Measurements from ENCODE around the gene FBF1.
"Not testable (repeated sequence)": the region's sequence is repeated elsewhere in the genome, so short reads cannot be mapped to it uniquely, and the experiment has no call there.

FBF1 gene

DNA sequence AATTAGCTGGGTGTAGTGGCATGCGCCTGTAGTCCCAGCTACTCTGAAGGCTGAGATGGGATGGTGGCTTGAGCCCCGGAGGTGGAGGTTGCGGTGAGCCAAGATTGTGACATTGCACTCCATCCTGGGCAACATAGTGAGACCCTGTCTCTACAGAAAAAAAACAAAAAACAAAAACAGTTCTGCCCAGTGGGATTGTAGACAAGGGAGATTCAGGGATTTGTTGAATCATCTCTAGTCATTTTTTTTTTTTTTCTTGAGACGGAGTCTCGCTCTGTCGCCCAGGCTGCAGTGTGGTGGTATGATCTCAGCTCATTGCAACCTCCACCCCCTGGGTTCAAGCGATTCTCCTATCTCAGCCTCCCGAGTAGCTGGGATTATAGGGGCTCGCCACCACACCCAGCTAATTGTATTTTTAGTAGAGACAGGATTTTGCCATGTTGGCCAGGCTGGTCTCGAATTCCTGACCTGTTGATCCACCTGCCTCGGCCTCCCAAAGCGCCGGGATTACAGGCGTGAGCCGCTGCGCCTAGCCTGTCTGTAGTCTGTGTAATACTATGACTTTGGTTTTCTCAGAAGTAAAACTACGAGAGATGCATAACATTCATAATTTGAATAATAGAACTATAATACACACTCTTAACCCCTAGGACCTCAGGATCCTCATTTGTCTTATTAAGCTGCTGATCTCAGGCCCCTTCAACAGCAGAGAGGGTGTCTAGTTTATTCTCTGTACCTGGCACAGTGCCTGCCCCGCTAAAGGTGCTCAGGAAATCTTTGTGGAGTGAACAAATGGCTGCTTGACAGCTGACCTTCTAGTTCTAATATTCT is 39.6 kb upstream of the FBF1 start:
- TF ChIP-seq ZNF384 (IDR thresholded peaks at IDR 0.05): no peak
- TF ChIP-seq FOXK2 (IDR thresholded peaks at IDR 0.05): no peak
- CTCF ChIA-PET: interaction anchor here (0.6 kb wide), 1 partner anchor 269 kb away, joined by 3 read pairs; no protein-coding TSS in a partner anchor
- POLR2A ChIA-PET: interaction anchor here (0.6 to 1.6 kb wide), 8 partner anchors 10 to 805 kb away, joined by 3 to 5 read pairs (median 3); partner anchors contain the start of gene FBF1
- no peak for DNase-seq (ENCODE audit: extremely low spot score)

DNA sequence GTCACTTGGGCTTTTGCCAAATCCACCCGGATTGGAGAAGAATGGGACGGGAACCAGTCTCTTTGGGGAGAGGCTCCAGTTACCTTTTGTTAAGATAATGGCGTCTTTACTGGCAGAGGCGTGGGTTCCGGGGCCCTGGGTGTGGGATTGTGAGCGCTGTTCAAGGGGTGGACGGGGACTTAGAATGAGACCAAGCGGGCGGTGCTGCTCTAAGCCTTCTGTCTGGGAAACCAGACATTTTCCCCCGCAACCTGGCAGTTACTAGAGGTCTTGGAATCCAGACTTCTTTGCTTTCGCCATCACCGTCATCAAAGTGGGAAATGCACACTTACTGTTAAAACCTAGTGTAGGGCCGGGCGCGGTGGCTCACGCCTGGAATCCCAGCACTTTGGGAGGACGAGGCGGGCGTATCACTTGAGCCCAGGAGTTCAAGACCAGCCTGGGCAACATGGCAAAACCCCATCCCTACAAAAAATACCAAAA is 38.9 kb upstream of the FBF1 start:
- ChIA-PET POLR2A (interaction anchor here (0.9 to 1.6 kb wide), 3 partner anchors 23 to 70 kb away, joined by 3 to 5 read pairs (median 4); partner anchors contain the start of gene FBF1), CTCF (interaction anchor here (0.6 kb wide), 1 partner anchor 270 kb away, joined by 3 read pairs; no protein-coding TSS in a partner anchor)
- no peak for TF ChIP-seq ARNT (IDR thresholded peaks at IDR 0.05)
- no peak for TF ChIP-seq HDGF (IDR thresholded peaks at IDR 0.05; ENCODE audit: borderline replicate concordance)
- TF ChIP-seq L3MBTL2 (conservative IDR thresholded peaks at IDR 0.05): 0 out of 2 replicates have a peak, but pooled peaks have one; percentile 40
- TF ChIP-seq TARDBP (IDR thresholded peaks at IDR 0.05): no peak
- TF ChIP-seq CTBP1 (IDR thresholded peaks at IDR 0.05; ENCODE audit: borderline replicate concordance): no peak
- no peak for TF ChIP-seq ZNF384 (IDR thresholded peaks at IDR 0.05)
- TF ChIP-seq, protein P1, sequence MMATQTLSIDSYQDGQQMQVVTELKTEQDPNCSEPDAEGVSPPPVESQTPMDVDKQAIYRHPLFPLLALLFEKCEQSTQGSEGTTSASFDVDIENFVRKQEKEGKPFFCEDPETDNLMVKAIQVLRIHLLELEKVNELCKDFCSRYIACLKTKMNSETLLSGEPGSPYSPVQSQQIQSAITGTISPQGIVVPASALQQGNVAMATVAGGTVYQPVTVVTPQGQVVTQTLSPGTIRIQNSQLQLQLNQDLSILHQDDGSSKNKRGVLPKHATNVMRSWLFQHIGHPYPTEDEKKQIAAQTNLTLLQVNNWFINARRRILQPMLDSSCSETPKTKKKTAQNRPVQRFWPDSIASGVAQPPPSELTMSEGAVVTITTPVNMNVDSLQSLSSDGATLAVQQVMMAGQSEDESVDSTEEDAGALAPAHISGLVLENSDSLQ (IDR thresholded peaks at IDR 0.05): no peak
- no peak for DNase-seq (ENCODE audit: extremely low spot score)

DNA sequence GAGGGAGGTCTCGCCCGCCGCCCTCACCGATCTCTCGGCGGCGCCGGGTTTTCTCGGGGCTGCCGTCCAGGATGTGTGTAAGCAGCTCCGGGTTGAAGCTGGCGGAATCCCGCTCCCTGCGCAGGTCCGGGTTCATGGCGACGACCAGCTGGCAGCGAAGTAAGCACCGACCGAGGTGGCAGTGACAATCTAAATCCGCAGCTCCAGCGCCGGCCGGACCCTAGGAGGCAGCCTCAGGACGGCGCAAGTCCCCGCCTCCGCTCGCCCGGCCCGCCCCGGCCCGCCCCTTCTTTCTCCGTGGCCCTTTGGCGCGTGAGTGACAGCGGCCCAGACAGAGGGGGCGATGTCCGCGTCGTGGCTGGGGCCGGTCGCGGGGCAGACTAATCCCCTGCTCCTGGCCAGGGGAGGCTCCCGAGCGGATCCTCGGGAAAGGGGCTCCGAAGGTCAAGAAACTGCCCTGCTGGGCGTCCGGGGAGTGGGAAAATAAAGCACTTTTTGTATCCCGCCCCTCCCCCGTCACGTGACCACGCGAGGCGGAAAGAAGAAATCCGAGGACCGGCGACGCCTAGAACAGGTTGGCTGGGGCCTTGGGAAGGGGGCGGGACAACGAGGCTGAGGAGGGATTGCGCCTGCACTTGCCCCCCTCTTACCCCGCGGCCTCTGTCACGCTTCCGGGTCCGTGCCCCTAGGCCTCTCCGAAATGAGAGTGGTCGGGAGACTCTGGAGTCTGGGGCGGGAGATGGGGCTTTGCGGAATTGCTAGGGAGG is 38.3 kb upstream of the FBF1 start, which contains the start of the genes ACOX1 and TEN1:
ACOX1 (minus strand) TSS at position 229 of the 767 bp plus-strand sequence; CDS start at position 136, 93 bp downstream.
TEN1 (plus strand) TSS at position 303 of the 767 bp plus-strand sequence. CDS start 6,953 bp downstream, outside the sequence.
- ChIA-PET CTCF (interaction anchor here (0.8 kb wide), 1 partner anchor 38 kb away, joined by 3 read pairs; the partner anchor contains the start of gene FBF1), POLR2A (interaction anchor here (0.6 to 1.7 kb wide), 11 partner anchors 9 to 199 kb away, joined by 3 to 8 read pairs (median 3); partner anchors contain the start of genes CDK3, FBF1, MRPL38 and UNK)
- peak; percentile 93 for DNase-seq (ENCODE audit: extremely low spot score)
- no peak for TF ChIP-seq FOXA1 (IDR thresholded peaks at IDR 0.05)
- TF ChIP-seq ARNT (IDR thresholded peaks at IDR 0.05): no peak
- TF ChIP-seq HDGF (IDR thresholded peaks at IDR 0.05; ENCODE audit: borderline replicate concordance): 0 out of 2 replicates have a peak, but pooled peaks have one; percentile 30
- peak; percentile 81 for TF ChIP-seq ELF4 (IDR thresholded peaks at IDR 0.05)
- TF ChIP-seq, protein P1 (IDR thresholded peaks at IDR 0.05): peak; percentile 99
- TF ChIP-seq LEF1 (IDR thresholded peaks at IDR 0.05; ENCODE audit: borderline replicate concordance): no peak
- peak; percentile 54; the same call in 1 of the 2 replicates for TF ChIP-seq L3MBTL2 (conservative IDR thresholded peaks at IDR 0.05)

DNA sequence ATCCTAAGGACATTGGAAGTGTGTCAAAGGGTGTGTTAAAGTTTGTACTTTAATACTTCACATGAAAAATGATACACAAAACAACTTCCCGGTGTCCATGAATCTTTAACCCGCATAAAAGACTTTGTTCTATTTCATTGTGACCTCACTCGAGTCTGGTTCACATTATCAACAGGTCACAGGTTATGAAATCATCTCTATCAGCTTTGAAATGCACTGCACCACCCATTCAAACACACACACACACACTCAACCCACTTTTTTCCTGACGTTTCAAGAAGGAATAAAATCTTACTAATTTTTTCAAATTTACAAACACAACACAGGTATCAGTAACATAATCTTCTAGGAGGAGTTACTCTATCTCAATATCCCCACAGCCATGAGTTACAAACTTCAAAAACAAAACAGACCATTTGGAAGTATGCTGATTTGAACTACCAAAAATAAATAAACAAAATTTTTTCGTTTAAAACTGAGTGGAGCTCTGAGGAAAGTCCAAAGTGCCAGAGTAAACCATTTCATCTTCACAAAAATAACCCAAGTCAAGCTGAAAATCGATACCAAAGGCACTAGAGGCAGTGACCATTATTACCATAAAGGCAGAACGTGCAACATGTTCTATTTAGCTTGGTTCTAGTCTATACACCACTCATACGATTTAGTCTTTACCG is 35.5 kb upstream of the FBF1 start:
- no peak for DNase-seq (ENCODE audit: extremely low spot score)
- ChIA-PET POLR2A (interaction anchor here (0.8 to 1.0 kb wide), 2 partner anchors 35 to 54 kb away, joined by 3 read pairs; partner anchors contain the start of gene FBF1), CTCF (interaction anchor here (1.0 to 1.1 kb wide), 2 partner anchors 25 to 38 kb away, joined by 3 to 4 read pairs; partner anchors contain the start of gene CDK3)
- TF ChIP-seq FOXM1 (IDR thresholded peaks at IDR 0.05; ENCODE audit: borderline replicate concordance): no peak
- no peak for TF ChIP-seq FOXA1 (IDR thresholded peaks at IDR 0.05)
- TF ChIP-seq HDGF (IDR thresholded peaks at IDR 0.05; ENCODE audit: borderline replicate concordance): no peak
- no peak for TF ChIP-seq LEF1 (IDR thresholded peaks at IDR 0.05; ENCODE audit: borderline replicate concordance)
- no peak for TF ChIP-seq ELF4 (IDR thresholded peaks at IDR 0.05)
- no peak for TF ChIP-seq SUZ12 (IDR thresholded peaks at IDR 0.05)
- TF ChIP-seq, protein P1 (IDR thresholded peaks at IDR 0.05): no peak
- TF ChIP-seq TARDBP (IDR thresholded peaks at IDR 0.05): no peak
- TF ChIP-seq CTBP1 (IDR thresholded peaks at IDR 0.05; ENCODE audit: borderline replicate concordance): no peak
- no peak for TF ChIP-seq SP1 (IDR thresholded peaks at IDR 0.05)
- no peak for TF ChIP-seq FOXK2 (IDR thresholded peaks at IDR 0.05)
- TF ChIP-seq ZNF384 (IDR thresholded peaks at IDR 0.05): no peak
- no peak for TF ChIP-seq L3MBTL2 (conservative IDR thresholded peaks at IDR 0.05)
- TF ChIP-seq NFRKB (IDR thresholded peaks at IDR 0.05): no peak
- TF ChIP-seq BHLHE40 (IDR thresholded peaks at IDR 0.05; ENCODE audit: borderline replicate concordance): no peak
- no peak for TF ChIP-seq ARNT (IDR thresholded peaks at IDR 0.05)

DNA sequence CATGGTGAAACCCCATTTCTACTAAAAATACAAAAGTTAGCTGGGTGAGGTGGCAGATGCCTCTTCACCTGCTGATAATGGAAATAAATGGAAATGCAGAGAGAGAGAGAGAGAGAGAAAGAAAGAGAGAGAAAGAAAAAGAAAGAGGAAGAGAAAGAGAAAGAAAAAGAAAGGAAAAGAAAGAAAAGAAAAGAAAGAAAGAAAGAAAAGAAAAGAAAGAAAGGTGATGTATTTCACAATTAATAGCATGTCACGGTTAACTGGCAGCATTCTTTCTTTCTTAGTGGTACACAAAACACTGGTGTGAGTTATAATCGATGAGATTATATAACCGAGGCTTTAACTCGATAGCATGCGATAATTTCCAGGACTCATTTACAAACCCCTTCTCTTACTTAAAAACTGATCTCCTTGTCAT is 34.9 kb upstream of the FBF1 start:
- TF ChIP-seq CTBP1 (IDR thresholded peaks at IDR 0.05; ENCODE audit: borderline replicate concordance): no peak
- TF ChIP-seq BHLHE40 (IDR thresholded peaks at IDR 0.05; ENCODE audit: borderline replicate concordance): no peak
- TF ChIP-seq LEF1 (IDR thresholded peaks at IDR 0.05; ENCODE audit: borderline replicate concordance): no peak
- TF ChIP-seq ARNT (IDR thresholded peaks at IDR 0.05): no peak
- TF ChIP-seq NFRKB (IDR thresholded peaks at IDR 0.05): no peak
- TF ChIP-seq, protein P1 (IDR thresholded peaks at IDR 0.05): no peak
- TF ChIP-seq ZNF384 (IDR thresholded peaks at IDR 0.05): no peak
- TF ChIP-seq L3MBTL2 (conservative IDR thresholded peaks at IDR 0.05): no peak
- no peak for TF ChIP-seq HDGF (IDR thresholded peaks at IDR 0.05; ENCODE audit: borderline replicate concordance)
- TF ChIP-seq FOXK2 (IDR thresholded peaks at IDR 0.05): no peak
- no peak for TF ChIP-seq ELF4 (IDR thresholded peaks at IDR 0.05)
- no peak for TF ChIP-seq FOXM1 (IDR thresholded peaks at IDR 0.05; ENCODE audit: borderline replicate concordance)
- no peak for TF ChIP-seq TARDBP (IDR thresholded peaks at IDR 0.05)
- TF ChIP-seq SP1 (IDR thresholded peaks at IDR 0.05): no peak
- no peak for TF ChIP-seq FOXA1 (IDR thresholded peaks at IDR 0.05)
- no peak for TF ChIP-seq SUZ12 (IDR thresholded peaks at IDR 0.05)
- ChIA-PET POLR2A (interaction anchor here (0.8 to 1.0 kb wide), 2 partner anchors 35 to 54 kb away, joined by 3 read pairs; partner anchors contain the start of gene FBF1), CTCF (interaction anchor here (1.0 to 1.1 kb wide), 2 partner anchors 25 to 38 kb away, joined by 3 to 4 read pairs; partner anchors contain the start of gene CDK3)
- no peak for DNase-seq (ENCODE audit: extremely low spot score)

DNA sequence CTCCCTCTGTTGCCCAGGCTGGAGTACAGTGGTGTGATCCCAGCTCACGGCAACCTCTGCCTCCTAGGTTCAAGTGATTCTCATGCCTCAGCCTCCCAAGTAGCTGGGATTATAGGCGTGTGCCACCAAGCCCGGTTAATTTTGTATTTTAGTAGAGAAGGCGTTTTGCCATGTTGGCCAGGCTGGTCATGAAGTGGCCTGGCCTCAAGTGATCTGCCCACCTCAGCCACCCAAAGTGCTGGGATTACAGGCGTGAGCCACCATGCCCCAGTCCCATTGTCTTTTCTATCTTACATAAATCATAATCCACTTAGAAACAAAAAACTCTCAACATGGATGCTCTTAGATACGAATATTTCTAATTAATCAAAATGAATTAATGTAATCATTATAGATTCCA is 34.3 kb upstream of the FBF1 start:
- CTCF ChIA-PET: interaction anchor here (1.1 kb wide), 1 partner anchor 26 kb away, joined by 4 read pairs; the partner anchor contains the start of gene CDK3
- POLR2A ChIA-PET; DNase-seq (ENCODE audit: extremely low spot score): not testable (repeated sequence)

Measured in HEK293T (cell line).